ENCODE data around the gene RGS3.

DNA sequence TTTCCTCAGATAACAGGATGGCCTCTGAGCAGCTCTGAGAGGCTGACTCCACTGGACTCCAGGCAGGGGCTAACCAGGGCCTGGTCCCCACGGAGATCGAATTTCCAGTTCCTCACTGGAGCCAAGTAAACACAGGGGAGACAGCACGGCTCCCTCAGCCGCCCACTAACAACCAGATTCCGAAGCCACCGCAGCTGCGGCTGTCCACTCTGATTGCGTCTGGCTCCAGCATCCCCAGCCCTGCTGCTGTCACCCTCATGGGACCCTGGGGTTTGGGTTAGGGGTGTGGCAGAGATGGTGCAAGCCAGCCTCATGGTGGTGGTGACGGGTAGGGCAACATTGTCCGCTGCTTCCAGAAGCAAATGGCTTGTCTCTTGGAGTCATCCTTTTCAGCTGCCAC, 172.6 kb downstream of the RGS3 start:
- TF ChIP-seq, protein P1, sequence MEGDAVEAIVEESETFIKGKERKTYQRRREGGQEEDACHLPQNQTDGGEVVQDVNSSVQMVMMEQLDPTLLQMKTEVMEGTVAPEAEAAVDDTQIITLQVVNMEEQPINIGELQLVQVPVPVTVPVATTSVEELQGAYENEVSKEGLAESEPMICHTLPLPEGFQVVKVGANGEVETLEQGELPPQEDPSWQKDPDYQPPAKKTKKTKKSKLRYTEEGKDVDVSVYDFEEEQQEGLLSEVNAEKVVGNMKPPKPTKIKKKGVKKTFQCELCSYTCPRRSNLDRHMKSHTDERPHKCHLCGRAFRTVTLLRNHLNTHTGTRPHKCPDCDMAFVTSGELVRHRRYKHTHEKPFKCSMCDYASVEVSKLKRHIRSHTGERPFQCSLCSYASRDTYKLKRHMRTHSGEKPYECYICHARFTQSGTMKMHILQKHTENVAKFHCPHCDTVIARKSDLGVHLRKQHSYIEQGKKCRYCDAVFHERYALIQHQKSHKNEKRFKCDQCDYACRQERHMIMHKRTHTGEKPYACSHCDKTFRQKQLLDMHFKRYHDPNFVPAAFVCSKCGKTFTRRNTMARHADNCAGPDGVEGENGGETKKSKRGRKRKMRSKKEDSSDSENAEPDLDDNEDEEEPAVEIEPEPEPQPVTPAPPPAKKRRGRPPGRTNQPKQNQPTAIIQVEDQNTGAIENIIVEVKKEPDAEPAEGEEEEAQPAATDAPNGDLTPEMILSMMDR (conservative IDR thresholded peaks at IDR 0.05 in 1 of 2, IDR thresholded peaks at IDR 0.05 in 1 of 2; ENCODE audit: extremely low read depth in 1 of 2, insufficient read depth in 1 of 2, low read depth in 1 of 2, low read length in 2 of 2), result no peak
- TF ChIP-seq EZH2 (IDR thresholded peaks at IDR 0.05; ENCODE audit: borderline replicate concordance, low read length), result no peak
